Activated CD4-positive, alpha-beta T cell treated with anti-CD3 and anti-CD28 coated beads, Interleukin-2, amount 10 ng/mL, durations not matched to agents 24 days and 14 days (primary cell): ENCODE measurements around the gene KRTAP4-5. TPM values are rescaled to one million over a fixed set of nuclear protein-coding genes. Genes with fewer than 3 reads are reported as not detected.
"Not testable (repeated sequence)": the region's sequence is repeated elsewhere in the genome, so short reads cannot be mapped to it uniquely, and the experiment has no call there.

Source experiments
- DNase-seq: peaks from one replicate; pipeline ENCODE4 v3.0.0; 2022
- H3K27ac Mint-ChIP-seq: one replicate; pipeline ENCODE4 v1.8.0; 2022; ENCODE audit warnings: mild to moderate bottlenecking, mixed read lengths
- H3K27me3 Mint-ChIP-seq: one replicate; pipeline ENCODE4 v1.8.0; 2022; ENCODE audit warnings: mixed read lengths
- H3K36me3 Mint-ChIP-seq: one replicate; pipeline ENCODE4 v1.8.0; 2022; ENCODE audit warnings: low read depth, mild to moderate bottlenecking, mixed read lengths
- H3K4me1 Mint-ChIP-seq: one replicate; pipeline ENCODE4 v1.8.0; 2021; ENCODE audit warnings: mixed read lengths
- H3K4me3 Mint-ChIP-seq: one replicate; pipeline ENCODE4 v1.8.0; 2022; ENCODE audit warnings: mild to moderate bottlenecking, moderate library complexity, mixed read lengths
- H3K9me3 Mint-ChIP-seq: one replicate; pipeline ENCODE4 v1.8.0; 2021; ENCODE audit warnings: mixed read lengths
- intact Hi-C: fragments of 100-400 bp; cut with micrococcal nuclease; formaldehyde crosslinking; loops from one replicate; pipeline ENCODE4 v1.15.1; 2023
- total RNA-seq: library from RNA; stranded (reverse); gene quantifications from 2 replicates; pipeline ENCODE4 v1.2.3, GENCODE V29; 2022

The KRTAP4-5 gene
- total RNA-seq: not detected in 2 replicates

GRCh38 chr17:41149652-41149985 is at the start of gene KRTAP4-5:
Gene KRTAP4-5 (minus strand): TSS chr17:41149825. CDS start chr17:41149767, 58 bp downstream.
- no peak for DNase-seq
- intact Hi-C loops: no loop called here
- Mint-ChIP-seq H3K9me3 (no peaks in the 10 kb centered on the region), H3K27ac (no peak within 1 kb of the TSS), H3K27me3 (peaks cover 6% of the 10 kb centered on the region), H3K4me3 (no peak within 1 kb of the TSS), H3K4me1 (no peaks in the 10 kb centered on the region), H3K36me3 (no peaks in the 10 kb centered on the region)

DNA sequence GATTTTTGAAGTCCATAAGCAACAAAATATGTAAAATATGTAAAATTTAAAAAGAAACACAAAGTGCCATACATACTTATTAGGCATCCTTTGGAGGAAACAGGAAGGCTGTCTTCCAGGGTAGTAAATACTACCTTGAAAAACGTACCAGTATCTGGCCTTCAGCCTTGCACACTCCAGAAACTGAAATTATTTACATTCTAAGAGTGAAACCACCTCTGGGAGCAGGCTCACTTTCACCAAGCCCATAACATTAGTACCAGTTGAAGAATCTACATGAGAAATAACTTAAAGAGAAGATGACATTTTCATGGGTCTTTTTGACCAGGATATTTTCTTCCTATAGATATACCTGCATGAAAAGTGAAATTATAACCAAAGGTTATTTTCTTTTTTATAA is 46.4 kb upstream of the KRTAP4-5 start:
- Mint-ChIP-seq H3K4me3 (no peak overlapping the region), H3K9me3 (peaks cover 7% of the 10 kb centered on the region), H3K4me1 (no peaks in the 10 kb centered on the region), H3K36me3 (no peaks in the 10 kb centered on the region), H3K27ac (no peak overlapping the region), H3K27me3 (peaks cover 7% of the 10 kb centered on the region)
- DNase-seq: no peak
- intact Hi-C loops: no loop called here

DNA sequence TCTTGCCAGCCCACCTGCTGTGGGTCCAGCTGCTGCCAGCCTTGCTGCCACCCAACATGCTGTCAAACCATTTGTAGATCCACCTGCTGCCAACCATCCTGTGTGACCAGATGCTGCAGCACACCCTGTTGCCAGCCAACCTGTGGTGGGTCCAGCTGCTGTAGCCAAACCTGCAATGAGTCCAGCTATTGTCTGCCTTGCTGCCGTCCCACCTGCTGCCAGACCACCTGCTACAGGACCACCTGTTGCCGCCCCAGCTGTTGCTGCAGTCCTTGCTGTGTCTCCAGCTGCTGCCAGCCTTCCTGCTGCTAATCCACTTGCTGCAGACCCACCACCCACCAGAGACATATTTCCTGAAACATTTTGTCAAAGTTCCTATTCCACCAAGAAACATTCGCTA is 40.7 kb upstream of the KRTAP4-5 start:
- DNase-seq: peak; percentile 29
- H3K9me3 Mint-ChIP-seq: peaks cover 3% of the 10 kb centered on the region
- peaks cover 4% of the 10 kb centered on the region for H3K27me3 Mint-ChIP-seq
- H3K4me3 Mint-ChIP-seq: no peak overlapping the region
- intact Hi-C loops: no loop called here
- no peaks in the 10 kb centered on the region for H3K4me1 Mint-ChIP-seq
- no peaks in the 10 kb centered on the region for H3K36me3 Mint-ChIP-seq
- no peak overlapping the region for H3K27ac Mint-ChIP-seq

DNA sequence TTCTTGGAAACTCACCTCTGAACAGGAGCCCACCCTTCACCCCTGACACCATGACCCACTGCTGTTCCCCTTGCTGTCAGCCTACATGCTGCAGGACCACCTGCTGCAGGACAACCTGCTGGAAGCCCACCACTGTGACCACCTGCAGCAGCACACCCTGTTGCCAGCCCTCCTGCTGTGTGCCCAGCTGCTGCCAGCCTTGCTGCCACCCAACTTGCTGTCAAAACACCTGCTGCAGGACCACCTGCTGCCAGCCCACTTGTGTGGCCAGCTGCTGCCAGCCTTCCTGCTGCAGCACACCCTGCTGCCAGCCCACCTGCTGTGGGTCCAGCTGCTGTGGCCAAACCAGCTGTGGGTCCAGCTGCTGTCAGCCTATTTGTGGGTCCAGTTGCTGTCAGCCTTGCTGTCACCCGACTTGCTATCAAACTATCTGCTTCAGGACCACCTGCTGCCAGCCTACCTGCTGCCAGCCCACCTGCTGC is 40.3 kb upstream of the KRTAP4-5 start, which contains the start of gene KRTAP9-1:
Gene KRTAP9-1, plus strand, starts transcription at position 51 of the 482 bp plus-strand sequence. Its CDS starts 0 bp downstream, at position 51.
- H3K4me1 Mint-ChIP-seq, H3K27me3 Mint-ChIP-seq, intact Hi-C loops, H3K4me3 Mint-ChIP-seq, H3K27ac Mint-ChIP-seq, H3K9me3 Mint-ChIP-seq, H3K36me3 Mint-ChIP-seq: not testable (repeated sequence)
- peak; percentile 22 for DNase-seq

GRCh38 chr17:41186872-41187271 is 37.2 kb upstream of the KRTAP4-5 start:
- H3K9me3 Mint-ChIP-seq: no peaks in the 10 kb centered on the region
- H3K4me1 Mint-ChIP-seq: no peaks in the 10 kb centered on the region
- H3K4me3 Mint-ChIP-seq: no peak overlapping the region
- H3K27ac Mint-ChIP-seq: no peak overlapping the region
- intact Hi-C loops: no loop called here
- no peaks in the 10 kb centered on the region for H3K36me3 Mint-ChIP-seq
- peaks cover 4% of the 10 kb centered on the region for H3K27me3 Mint-ChIP-seq
- no peak for DNase-seq

- intact Hi-C loops: no loop called here
- Mint-ChIP-seq H3K4me1 (no peaks in the 10 kb centered on the region), H3K36me3 (no peaks in the 10 kb centered on the region)
These were observed 35.4 kb upstream of the KRTAP4-5 start for GRCh38 chr17:41185001-41185400.

DNA sequence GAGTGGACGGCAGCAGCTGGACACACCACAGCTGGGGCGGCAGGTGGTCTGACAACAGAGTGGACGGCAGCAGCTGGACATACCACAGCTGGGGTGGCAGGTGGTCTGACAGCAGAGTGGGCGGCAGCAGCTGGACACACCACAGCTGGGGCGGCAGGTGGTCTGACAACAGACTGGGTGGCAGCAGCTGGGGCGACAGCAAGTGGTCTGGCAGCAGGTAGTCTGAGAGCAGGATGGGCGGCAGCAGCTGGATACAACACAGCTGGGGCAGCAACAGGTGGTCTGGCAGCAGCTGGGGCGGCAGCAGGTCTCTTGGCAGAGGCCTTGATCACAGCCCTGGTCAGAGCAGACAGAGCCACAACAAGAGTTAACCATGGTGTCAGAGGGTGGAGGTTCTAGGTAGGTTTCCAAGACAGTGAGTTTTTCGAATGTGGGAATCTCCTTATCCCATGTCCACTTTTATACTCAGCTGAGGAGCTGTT is 34.9 kb upstream of the KRTAP4-5 start, which contains the start of gene KRTAP4-1:
Gene KRTAP4-1, minus strand, starts transcription at position 432 of the 482 bp plus-strand sequence. Its CDS starts 57 bp downstream, at position 375.
- intact Hi-C loops: no loop called here
- no peak for DNase-seq
- Mint-ChIP-seq H3K4me3 (no peak within 1 kb of the TSS), H3K4me1 (no peaks in the 10 kb centered on the region), H3K9me3 (no peaks in the 10 kb centered on the region), H3K27me3 (peaks cover 2% of the 10 kb centered on the region), H3K36me3 (no peaks in the 10 kb centered on the region), H3K27ac (no peak within 1 kb of the TSS)

More at GRCh38 chr17:41185001-41185400, 35.4 kb upstream of the KRTAP4-5 start:
- peaks cover 2% of the 10 kb centered on the region for H3K27me3 Mint-ChIP-seq
- H3K27ac Mint-ChIP-seq: no peak overlapping the region
- no peak overlapping the region for H3K4me3 Mint-ChIP-seq
- H3K9me3 Mint-ChIP-seq: no peaks in the 10 kb centered on the region
- no peak for DNase-seq

DNA sequence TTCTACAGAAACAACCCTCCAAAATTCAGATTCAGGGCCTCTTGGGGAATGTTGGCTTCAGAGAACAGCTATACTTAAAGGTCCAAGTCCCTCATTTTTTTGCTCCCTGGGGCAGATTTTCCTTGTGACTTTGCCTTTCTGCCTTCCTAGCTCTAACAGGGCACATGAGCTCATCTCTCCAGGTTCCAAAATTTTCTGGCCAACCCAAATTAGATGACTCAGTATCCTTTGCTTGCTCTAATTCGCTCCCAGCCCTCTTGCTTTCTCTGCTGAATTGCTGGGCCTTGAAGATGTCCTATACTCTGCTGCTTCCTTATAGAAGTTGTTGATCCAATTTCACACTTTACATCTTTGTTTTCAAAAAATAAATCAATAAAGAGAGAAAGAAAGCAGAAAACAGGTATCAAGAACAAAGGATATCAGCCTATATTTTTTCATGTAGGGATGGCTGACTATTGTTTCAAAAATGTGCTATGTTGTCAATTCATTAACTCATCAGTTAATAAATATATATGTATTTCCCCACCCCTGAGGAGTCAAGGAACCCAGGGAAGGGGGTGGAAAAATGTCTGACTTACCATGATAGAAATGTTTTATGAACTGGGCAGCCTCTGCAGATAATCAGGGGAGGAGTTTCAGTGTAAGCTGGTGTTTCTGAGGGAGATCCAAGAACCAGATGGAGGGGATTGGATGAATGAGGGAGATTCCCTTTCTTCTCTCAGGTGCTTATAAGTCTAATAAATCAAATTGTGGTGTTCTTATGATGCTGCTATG is 29.4 kb upstream of the KRTAP4-5 start:
- H3K4me1 Mint-ChIP-seq: no peaks in the 10 kb centered on the region
- intact Hi-C loops: no loop called here
- peaks cover 2% of the 10 kb centered on the region for H3K27me3 Mint-ChIP-seq
- H3K9me3 Mint-ChIP-seq: no peaks in the 10 kb centered on the region
- no peak for DNase-seq
- H3K27ac Mint-ChIP-seq: no peak overlapping the region
- no peaks in the 10 kb centered on the region for H3K36me3 Mint-ChIP-seq
- no peak overlapping the region for H3K4me3 Mint-ChIP-seq

GRCh38 chr17:41178341-41178740 is 28.7 kb upstream of the KRTAP4-5 start:
- intact Hi-C loops: no loop called here
- Mint-ChIP-seq H3K4me3 (no peak overlapping the region), H3K27me3 (peaks cover 2% of the 10 kb centered on the region), H3K4me1 (no peaks in the 10 kb centered on the region), H3K36me3 (no peaks in the 10 kb centered on the region), H3K9me3 (no peaks in the 10 kb centered on the region), H3K27ac (no peak overlapping the region)
- no peak for DNase-seq

DNA sequence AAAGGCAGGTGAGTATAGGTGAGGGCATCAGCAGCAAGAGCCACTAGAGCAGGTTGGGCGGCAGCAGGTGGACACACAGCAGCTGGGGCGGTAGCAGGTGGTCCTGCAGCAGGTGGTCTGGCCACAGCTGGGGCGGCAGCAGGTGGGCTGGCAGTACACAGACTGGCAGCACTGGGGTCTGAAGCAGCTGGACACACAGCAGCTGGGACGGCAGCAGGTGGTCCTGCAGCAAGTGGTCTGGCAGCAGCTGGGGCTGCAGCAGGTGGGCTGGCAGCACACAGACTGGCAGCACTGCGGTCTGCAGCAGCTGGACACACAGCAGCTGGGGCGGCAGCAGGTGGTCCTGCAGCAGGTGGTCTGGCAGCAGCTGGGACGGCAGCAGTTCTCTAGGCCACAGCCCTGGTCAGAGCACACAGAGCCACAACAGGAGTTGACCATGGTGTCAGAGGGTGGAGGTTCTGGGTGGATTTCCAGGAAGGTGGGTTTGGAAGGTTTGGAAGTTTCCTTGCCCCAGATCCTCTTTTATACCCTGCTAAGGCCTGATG is 28.2 kb upstream of the KRTAP4-5 start, which contains the start of gene KRTAP4-2:
Gene KRTAP4-2, minus strand, starts transcription at position 495 of the 545 bp plus-strand sequence. Its CDS starts 57 bp downstream, at position 438.
- intact Hi-C loops: no loop called here
- Mint-ChIP-seq H3K27me3 (peaks cover 2% of the 10 kb centered on the region), H3K27ac (no peak within 1 kb of the TSS), H3K4me1 (no peaks in the 10 kb centered on the region), H3K4me3 (no peak within 1 kb of the TSS), H3K36me3 (no peaks in the 10 kb centered on the region), H3K9me3 (no peaks in the 10 kb centered on the region)
- DNase-seq: no peak

GRCh38 chr17:41176744-41177387 is 27.2 kb upstream of the KRTAP4-5 start:
- Mint-ChIP-seq H3K4me1 (no peaks in the 10 kb centered on the region), H3K9me3 (no peaks in the 10 kb centered on the region), H3K4me3 (no peak overlapping the region), H3K27ac (no peak overlapping the region), H3K27me3 (no peaks in the 10 kb centered on the region), H3K36me3 (no peaks in the 10 kb centered on the region)
- DNase-seq: no peak
- intact Hi-C loops: no loop called here

GRCh38 chr17:41171886-41172285 is 22.3 kb upstream of the KRTAP4-5 start:
- H3K4me1 Mint-ChIP-seq: no peaks in the 10 kb centered on the region
- peaks cover 2% of the 10 kb centered on the region for H3K27me3 Mint-ChIP-seq
- no peak for DNase-seq
- no peaks in the 10 kb centered on the region for H3K9me3 Mint-ChIP-seq
- intact Hi-C loops: no loop called here
- H3K36me3 Mint-ChIP-seq: no peaks in the 10 kb centered on the region
- H3K4me3 Mint-ChIP-seq: no peak overlapping the region
- H3K27ac Mint-ChIP-seq: no peak overlapping the region

DNA sequence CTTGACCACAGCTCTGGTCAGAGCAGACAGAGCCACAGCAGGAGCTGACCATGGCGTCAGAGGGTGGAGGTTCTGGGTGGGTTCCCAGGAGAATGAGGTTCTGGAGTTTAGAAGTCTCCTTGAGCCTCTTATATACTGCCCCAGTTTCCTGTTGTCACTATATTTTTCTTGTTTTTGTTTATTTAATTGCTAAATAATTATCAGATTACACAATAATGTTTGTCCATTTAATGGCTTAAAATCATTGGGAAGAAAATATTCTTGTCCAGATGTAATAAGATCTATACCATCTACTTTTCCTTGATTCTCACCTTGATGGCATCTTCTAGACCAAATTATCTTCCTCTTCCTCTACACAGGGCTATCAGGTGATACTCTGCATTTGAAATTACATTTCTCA is 18.5 kb upstream of the KRTAP4-5 start, which contains the start of gene KRTAP4-3:
Gene KRTAP4-3, minus strand, starts transcription at position 101 of the 400 bp plus-strand sequence. Its CDS starts 49 bp downstream, at position 52.
- Mint-ChIP-seq H3K36me3 (no peaks in the 10 kb centered on the region), H3K4me3 (no peak within 1 kb of the TSS), H3K27ac (no peak within 1 kb of the TSS), H3K27me3 (peaks cover 2% of the 10 kb centered on the region), H3K4me1 (no peaks in the 10 kb centered on the region), H3K9me3 (no peaks in the 10 kb centered on the region)
- intact Hi-C loops: no loop called here
- DNase-seq: no peak

DNA sequence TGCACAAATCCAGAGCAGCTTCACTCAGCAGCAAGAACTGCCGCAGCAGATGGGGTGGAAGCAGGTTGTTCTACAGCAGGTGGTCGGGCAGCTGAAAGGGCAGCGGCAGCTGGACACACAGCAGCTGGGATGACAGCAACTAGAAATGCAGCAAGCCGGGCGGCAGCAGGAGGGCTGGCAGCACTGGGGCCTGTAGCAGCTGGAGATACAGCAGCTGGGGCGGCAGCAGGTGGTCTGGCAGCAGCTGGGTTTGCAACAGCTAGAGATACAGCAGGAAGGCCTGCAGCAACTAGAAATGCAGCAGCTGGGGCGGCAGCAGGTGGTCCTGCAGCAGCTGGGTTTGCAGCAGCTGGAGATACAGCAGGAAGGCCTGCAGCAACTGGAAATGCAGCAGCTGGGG is 17.9 kb upstream of the KRTAP4-5 start:
- H3K4me3 Mint-ChIP-seq: no peak overlapping the region

More for the DNA sequence above, 17.9 kb upstream of the KRTAP4-5 start:
- intact Hi-C loops: no loop called here
- no peaks in the 10 kb centered on the region for H3K36me3 Mint-ChIP-seq
- no peak for DNase-seq
- no peaks in the 10 kb centered on the region for H3K9me3 Mint-ChIP-seq
- H3K27ac Mint-ChIP-seq: no peak overlapping the region
- peaks cover 2% of the 10 kb centered on the region for H3K27me3 Mint-ChIP-seq
- H3K4me1 Mint-ChIP-seq: no peaks in the 10 kb centered on the region
